CD4-positive, alpha-beta T cell treated with Interleukin-6 at 100 ng/mL for 8 hours (primary cell): ENCODE results near the gene QPRT.
"Not testable (repeated sequence)": the region's sequence is repeated elsewhere in the genome, so short reads cannot be mapped to it uniquely, and the experiment has no call there.

Experiments used
- DNase-seq: peaks from one replicate; pipeline ENCODE4 v3.0.0-alpha.2; 2020; ENCODE audit warnings: mixed read lengths, low spot score

Gene QPRT

DNA sequence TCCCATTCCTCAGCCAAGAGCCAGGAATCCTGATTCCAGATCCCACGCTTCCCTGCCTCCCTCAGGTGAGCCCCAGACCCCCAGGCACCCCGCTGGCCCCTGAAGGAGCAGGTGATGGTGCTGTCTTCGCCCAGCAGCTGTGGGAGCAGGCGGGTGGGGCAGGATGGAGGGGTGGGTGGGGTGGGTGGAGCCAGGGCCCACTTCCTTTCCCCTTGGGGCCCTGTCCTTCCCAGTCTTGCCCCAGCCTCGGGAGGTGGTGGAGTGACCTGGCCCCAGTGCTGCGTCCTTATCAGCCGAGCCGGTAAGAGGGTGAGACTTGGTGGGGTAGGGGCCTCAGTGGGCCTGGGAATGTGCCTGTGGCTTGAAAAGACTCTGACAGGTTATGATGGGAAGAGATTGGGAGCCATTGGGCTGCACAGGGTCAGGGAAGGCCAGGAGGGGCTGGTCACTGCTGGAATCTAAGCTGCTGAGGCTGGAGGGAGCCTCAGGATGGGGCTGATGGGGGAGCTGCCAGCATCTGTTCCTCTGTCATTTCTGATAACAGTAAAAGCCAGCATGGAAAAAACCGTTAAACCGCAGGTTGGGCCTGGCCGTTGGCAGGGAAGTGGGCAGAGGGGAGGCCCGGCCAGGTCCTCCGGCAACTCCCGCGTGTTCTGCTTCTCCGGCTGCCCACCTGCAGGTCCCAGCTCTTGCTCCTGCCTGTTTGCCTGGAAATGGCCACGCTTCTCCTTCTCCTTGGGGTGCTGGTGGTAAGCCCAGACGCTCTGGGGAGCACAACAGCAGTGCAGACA is 15.8 kb upstream of the QPRT start, which contains the start of gene SPN:
SPN (plus strand) TSS at position 232 of the 791 bp plus-strand sequence; CDS start at position 714, 482 bp downstream.
- DNase-seq = peak; percentile 57

DNA sequence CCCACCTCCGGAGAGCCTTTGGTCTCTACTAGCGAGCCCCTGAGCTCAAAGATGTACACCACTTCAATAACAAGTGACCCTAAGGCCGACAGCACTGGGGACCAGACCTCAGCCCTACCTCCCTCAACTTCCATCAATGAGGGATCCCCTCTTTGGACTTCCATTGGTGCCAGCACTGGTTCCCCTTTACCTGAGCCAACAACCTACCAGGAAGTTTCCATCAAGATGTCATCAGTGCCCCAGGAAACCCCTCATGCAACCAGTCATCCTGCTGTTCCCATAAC is 15.2 kb upstream of the QPRT start:
- no peak for DNase-seq

DNA sequence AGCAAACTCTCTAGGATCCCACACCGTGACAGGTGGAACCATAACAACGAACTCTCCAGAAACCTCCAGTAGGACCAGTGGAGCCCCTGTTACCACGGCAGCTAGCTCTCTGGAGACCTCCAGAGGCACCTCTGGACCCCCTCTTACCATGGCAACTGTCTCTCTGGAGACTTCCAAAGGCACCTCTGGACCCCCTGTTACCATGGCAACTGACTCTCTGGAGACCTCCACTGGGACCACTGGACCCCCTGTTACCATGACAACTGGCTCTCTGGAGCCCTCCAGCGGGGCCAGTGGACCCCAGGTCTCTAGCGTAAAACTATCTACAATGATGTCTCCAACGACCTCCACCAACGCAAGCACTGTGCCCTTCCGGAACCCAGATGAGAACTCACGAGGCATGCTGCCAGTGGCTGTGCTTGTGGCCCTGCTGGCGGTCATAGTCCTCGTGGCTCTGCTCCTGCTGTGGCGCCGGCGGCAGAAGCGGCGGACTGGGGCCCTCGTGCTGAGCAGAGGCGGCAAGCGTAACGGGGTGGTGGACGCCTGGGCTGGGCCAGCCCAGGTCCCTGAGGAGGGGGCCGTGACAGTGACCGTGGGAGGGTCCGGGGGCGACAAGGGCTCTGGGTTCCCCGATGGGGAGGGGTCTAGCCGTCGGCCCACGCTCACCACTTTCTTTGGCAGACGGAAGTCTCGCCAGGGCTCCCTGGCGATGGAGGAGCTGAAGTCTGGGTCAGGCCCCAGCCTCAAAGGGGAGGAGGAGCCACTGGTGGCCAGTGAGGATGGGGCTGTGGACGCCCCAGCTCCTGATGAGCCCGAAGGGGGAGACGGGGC is 14.7 kb upstream of the QPRT start:
- peak; percentile 36 for DNase-seq

DNA sequence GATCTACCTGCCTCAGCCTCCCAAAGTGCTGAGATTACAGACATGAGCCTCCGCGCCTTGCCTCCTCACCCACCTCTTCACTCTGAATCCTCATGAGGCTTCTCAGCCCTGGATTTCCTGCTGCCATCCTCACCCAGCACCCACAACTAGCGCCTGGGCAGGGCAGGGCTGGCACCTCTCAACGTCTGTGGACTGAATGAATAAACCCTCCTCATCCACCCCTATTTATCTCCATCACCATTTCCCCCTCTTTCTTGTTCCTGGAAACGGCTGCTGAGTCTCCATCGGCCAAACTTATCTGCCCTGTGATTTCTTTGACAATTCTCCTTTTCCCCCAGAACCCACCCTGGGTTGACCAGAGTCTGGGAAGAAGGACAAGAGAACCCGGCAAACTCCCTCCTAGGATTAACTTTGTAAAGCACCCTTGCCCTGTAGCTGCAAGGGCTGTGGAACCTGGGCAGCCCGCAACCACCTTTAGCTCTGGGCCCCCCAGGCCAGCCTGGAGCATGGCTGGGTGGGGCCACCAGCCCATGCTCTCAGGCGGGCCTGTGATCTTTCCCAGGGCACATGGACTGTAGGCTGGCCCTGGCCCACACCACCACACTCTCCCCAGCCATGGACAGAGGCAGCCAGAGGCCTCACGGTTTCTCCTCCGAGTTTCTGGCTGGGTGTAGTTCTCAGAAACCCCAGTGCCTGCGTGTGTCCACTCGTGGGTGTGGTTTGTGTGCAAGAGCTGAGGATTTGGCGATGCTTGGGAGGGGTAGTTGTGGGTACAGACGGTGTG is 13.5 kb upstream of the QPRT start:
- DNase-seq = peak; percentile 32

DNA sequence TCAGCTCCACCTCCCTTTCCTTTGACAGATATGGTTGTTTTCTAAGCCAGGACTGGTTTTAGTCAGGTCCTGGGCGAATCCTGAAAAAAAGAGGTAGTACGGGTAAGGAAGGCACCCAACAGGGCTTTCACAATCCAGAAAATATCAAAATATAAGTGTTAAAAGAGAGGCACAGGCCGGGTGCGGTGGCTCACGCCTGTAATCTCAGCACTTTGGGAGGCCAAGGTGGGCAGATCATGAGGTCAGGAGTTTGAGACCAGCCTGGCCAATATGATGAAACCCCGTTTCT is 11.7 kb upstream of the QPRT start:
- not testable (repeated sequence) for DNase-seq

DNA sequence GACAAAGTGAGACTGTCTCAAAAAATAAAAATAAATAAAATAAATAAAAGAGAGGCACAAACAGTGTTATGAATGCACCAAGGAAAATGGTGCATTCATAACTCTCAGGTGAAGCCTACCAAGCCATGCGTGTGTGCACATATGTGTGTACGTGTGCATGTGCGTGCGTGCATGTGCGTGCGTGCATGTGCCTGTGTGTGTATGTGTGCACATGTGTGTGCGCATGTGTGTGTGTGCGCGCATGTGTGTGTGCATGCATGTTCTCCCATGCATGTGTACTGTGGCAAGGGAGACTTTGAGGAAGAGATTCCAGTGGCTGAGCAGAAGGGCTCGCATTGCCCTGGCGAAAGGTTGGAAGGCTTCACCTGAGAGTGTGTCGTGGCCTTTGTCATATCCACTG is 11.2 kb upstream of the QPRT start:
- DNase-seq = no peak

DNA sequence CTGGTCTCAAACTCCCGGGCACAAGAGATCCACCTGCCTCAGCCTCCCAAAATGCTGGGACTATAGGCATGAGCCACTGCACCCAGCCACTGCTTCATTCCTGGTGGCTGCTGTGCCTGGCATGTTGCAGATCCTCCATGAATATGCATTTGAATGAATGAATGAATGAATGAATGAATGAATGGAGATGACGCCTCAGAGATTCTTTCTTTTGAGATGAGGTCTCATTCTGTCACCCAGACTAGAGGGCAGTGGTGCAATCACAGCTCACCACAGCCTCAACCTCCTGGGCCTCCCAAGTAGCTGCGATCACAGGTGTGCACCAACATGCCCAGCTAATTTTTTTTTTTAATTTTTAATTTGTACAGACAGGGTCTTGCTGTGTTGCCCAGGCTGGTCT is 10.7 kb upstream of the QPRT start:
- no peak for DNase-seq

DNA sequence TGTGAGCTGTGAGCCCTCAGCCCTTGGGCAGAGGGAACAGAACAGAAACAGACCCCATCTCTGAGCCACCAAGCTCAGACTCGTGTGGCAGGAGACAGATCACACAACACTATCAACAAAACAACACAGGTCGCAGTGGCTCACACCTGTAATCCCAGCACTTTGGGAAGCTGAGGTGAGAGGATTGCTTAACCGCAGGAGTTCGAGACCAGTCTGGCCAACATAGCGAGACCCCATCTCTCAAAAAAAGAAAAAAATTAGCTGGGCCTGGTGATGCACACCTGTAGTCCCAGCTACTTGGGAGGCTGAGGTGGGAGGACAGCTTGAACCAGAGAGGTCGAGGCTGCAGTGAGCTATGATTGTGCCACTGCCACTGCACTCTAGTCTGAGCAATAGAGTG is 5.5 kb upstream of the QPRT start:
- DNase-seq = no peak

DNA sequence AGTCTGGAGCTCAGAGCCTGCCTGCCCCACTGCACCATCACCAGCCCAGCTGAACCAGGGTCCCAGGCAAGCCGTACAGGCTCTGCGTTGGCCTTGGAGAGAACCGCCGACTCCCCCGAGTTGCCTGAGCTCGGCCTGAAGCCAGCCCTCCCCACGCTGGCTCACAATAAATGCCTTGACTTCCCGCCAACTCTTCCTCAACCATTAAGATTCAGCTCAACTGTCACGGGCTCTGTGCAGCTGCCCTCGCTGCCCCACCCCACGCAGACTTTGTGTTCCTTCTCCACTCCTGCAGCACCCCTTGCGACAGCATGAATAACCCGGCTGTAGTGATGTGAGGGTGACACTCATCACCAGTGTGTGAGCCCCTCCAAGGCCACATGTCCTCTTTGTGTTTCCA is 4.8 kb upstream of the QPRT start:
- no peak for DNase-seq

DNA sequence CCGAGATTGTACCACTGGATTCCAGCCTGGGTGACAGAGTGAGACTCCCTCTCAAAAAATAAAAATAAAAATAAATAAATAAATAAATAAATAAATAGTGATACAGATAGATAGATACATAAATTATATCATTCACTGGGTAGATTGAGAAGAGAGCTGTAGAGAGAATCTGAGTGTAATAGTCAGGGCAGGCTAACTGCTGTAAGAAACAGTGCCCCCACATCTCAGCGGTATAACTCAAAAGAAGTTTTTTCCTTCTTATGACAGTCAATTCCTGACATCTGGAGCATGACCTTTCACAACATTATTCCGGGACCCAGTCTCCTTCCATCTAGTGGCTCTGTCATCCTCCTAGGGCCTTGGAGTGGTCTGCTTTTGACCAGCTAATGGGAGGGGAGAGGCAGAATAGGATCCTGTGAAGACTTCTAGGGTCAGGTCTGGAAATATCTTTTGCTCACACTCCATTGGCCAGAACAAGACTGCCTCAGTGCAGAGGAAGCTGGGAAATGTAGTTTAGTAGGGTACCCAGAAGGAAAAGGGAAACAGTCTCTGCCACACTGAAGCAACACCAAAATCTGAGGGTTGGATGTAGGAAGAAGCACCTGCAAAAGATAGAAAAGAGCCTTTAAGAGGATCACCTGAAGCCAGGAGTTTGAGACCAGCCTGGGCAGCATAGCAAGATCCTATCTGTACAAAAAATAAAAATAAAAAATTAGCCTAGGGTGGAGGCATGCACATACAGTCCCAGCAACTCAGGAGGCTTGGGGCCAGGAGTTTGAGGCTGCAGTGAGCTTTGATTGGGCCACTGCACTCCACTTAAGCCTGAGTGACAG is 3.0 kb upstream of the QPRT start:
- no peak for DNase-seq

DNA sequence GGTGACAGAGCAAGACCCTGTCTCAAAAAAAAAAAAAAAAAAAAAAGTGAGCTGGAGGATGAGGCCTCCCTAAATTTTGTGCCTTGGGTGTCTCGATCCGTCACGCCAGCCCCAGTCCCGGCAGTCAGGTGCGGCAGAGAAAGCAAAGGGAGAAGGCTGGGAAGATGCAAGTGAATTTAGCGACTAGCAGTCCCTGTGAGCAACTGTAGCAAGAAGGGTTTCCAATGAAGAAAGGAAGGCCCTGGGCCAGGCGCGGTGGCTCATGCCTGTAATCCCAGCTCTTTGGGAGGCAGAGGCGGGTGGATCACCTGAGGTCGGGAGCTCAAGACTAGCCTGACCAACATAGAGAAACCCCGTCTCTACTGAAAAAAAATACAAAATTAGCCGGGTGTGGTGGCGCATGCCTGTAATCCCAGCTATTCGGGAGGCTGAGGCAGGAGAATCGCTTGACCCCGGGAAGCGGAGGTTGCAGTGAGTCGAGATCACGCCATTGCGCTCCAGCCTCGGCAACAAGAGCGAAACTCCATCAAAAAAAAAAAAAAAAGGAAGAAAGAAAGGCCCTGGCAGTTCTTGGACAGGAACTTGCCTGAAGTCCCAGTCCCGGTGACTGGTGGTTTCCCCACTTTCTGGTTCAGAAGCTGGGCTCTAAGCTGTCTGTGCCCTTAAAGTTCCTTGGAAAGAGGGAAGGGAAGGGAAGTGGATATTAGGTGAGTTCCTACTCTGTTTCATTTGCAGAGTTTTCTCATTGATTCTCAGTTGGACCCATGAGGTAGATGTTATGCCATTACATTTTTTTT is 1.8 kb upstream of the QPRT start:
- DNase-seq = no peak

DNA sequence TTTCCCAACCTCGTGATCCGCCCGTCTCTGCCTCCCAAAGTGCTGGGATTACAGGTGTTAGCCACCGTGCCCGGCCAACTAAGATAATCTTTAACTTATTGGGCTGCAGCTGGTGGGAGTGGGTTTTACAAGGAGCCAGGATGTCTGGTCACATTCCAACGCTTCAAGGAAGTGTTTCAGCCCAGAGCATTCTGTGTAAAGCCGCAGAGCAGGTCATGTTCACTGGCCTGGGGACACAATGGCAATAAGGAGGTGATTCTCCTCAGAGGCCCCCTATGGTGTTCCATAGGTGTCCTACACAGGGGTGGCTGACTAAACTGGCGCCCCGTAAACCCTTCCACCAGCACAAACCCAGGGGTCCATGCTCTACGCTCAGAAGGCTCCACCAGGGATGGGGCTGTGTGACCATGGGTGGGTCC is 1.2 kb downstream of the QPRT start:
- DNase-seq = no peak

DNA sequence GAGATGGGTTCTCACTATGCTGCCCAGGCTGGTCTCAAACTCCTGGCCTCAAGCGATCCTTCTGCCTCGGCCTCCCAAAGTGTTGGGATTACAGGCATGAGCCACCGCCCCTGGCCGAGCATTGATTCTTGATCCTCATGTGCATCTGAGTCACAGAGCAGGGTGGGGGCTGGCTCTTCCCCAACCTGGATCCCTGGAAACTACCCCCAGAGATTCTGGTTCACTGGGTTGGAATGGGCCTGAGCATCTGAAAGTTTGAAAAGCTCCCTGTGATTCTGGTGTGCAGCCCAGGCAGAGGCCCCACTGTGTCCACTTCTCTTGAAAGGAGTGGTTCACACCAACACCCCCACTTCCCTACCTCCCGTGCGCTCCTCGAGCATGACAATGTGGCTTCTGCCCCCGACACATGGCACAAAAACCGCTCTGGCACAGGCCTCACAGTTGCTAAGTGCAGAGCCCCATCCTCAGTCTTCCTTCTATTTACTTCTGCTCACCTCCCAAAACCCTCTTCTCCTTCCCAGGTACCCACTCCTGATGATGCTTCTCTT is 4.6 kb downstream of the QPRT start:
- no peak for DNase-seq

DNA sequence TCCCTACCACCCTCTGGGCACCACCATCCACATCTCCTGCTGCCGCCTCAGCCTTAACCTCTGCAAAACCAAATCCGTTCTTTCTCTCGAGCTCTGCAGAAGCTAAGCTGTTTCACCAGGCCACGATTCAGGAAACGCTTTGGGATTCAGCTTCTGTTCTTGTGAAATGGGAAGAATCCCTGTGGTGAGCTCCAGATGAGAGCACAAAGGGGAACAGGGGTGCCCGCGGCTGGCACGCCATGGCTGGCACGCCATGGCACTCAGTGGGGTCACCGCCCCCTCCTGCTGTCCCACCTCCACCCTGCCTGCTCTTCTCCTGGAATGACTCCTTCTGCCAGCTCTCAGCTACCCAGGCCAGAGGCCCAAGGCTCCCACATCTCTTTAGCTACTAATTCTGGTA is 5.7 kb downstream of the QPRT start:
- no peak for DNase-seq

DNA sequence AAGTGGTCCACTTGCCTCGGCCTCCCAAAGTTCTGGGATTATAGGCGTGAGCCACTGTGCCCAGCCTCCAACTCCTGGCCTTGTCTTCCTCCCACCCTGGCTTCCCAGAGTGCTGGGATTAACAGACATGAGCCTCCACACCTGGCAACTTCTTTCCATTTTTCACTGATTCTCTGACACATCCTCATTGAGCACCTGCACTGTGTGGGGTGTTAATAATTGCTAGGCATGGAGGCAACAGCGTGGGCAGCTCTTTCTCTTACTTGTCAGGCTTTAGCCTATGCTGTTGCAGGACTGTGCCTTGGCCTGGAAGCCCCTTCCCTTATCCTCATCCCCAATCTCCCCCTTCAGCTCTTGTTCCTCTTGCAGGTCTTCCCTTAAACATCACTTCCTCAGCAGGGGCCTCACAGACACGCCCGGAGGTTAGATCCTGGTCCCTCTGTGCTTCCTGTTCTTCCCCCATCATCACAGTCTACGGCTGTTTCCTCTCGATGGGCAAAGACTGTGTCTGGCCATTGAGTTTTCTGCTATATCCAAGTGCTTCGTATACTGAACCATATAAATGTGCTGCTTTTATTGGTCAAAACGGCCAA is 7.9 kb downstream of the QPRT start:
- no peak for DNase-seq

DNA sequence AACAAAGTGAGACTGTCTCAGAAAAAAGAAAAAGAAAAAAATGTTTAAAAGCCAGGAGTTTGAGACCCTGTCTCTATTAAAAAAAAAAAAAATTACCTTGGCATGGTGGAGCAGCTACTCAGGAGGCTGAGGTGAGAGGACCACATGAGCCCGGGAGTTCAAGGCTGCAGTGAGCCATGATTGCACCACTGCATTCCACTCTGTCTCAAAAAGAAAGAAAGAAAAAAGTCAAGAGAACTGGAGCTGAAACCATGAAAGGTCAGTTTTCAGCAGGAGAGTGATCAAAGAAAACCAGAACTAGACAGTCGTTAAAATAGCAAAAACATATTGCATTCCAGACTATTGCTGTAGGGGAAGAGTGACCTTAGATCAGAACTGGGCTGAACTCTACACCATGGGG is 8.8 kb downstream of the QPRT start:
- DNase-seq = no peak

DNA sequence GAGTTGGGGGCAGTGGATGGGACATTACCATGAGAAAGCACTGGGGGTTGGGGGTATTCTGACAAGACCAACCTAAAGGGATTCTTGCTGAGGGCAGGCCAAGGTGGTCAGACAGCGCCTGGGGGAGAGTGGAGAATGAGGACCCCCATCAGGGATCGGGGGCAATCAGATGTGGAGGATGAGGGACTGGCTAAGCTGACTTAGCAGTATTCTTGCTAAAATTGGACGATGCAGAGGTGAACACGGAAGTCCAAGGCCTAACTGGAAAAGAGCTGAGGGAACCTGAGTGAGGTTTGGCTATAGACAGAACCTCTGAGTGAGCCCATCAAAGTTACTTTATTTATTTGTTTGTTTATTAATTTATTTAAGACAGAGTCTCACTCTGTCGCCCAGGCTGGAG is 9.2 kb downstream of the QPRT start:
- no peak for DNase-seq

DNA sequence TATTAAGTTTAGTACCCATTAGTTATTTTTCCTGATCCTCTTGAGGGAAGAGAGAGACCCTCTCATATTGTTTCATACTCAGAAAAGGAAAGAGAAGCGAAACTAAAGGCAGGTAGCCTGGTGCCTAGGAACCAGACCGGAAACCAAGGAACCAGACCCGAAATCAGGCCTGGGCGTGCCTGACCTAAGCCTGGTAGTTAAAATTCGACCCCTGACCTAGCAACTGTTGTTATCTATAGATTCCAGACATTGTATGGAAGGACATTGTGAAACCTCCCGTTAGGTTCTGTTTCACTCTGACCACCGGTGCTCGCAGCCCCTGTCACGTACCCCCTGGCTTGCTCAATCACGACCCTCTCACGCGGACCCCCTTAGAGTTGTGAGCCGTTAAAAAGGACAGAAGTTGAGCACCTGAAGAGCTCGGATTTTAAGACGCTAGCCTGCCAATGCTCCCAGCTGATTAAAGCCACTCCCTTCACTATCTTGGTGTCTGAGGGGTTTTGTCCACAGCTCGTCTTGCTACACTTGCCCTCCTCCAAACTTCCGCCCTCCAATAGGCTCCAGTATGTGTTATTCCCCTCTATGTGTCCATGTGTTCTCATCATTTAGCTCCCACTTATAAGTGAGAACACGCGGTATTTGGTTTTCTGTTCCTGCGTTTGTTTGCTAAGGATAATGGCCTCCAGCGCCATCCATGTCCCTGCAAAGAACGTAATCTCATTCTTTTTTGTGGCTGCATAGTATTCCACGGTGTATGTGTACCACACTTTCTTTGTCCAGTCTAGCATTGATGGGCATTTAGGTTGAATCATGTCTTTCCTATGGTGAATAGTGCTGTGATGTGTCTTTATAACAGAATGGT is 10.7 kb downstream of the QPRT start:
- not testable (repeated sequence) for DNase-seq

DNA sequence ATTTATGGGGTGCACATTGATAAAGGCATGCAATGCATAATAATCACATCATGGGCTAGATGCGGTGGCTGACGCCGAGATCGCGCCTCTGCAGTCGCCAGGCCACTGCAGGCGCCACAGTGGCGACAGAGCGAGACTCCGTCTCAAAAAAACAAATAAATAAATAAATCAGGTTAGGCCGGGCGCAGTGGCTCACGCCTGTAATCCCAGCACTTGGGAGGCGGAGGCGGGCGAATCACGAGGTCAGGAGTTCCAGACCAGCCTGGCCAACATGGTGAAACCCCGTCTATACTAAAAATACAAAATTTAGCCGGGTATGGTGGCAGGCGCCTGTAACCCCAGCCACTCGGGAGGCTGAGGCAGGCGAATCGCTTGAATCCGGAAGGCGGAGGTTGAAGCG is 13.6 kb downstream of the QPRT start:
- not testable (repeated sequence) for DNase-seq
